Activated naive CD4-positive, alpha-beta T cell treated with anti-CD3 and anti-CD28 coated beads for 36 hours (primary cell): Measurements from ENCODE around the gene UCP2. TPM values are rescaled to one million over a fixed set of nuclear protein-coding genes. Genes with fewer than 3 reads are reported as not detected.
"Not testable (repeated sequence)": the region's sequence is repeated elsewhere in the genome, so short reads cannot be mapped to it uniquely, and the experiment has no call there.

Experiments
- CTCF ChIA-PET: fragments of 350-600 bp; sonication (Branson Sonifier 250); formaldehyde crosslinking; loops from one replicate; lab custom pipeline; 2021; ENCODE audit warnings: antibody characterized with exemption; lab: Charles Lee
- DNase-seq: peaks from one replicate; pipeline ENCODE4 v3.0.0-alpha.2; 2020
- H3K27ac Mint-ChIP-seq: one replicate; pipeline ENCODE4 v1.8.0; 2021; ENCODE audit warnings: mild to moderate bottlenecking, mixed read lengths
- H3K27me3 Mint-ChIP-seq: one replicate; pipeline ENCODE4 v1.8.0; 2021; ENCODE audit warnings: low read depth, mixed read lengths
- H3K36me3 Mint-ChIP-seq: one replicate; pipeline ENCODE4 v1.8.0; 2021; ENCODE audit warnings: low read depth, mixed read lengths
- H3K4me1 Mint-ChIP-seq: one replicate; pipeline ENCODE4 v1.8.0; 2021; ENCODE audit warnings: low read depth, mixed read lengths
- H3K4me3 Mint-ChIP-seq: one replicate; pipeline ENCODE4 v1.8.0; 2021; ENCODE audit warnings: mild to moderate bottlenecking, moderate library complexity, mixed read lengths
- H3K9me3 Mint-ChIP-seq: one replicate; pipeline ENCODE4 v1.8.0; 2021; ENCODE audit warnings: mixed read lengths
- intact Hi-C: fragments of 100-400 bp; cut with micrococcal nuclease; formaldehyde crosslinking; loops from one replicate; pipeline ENCODE4 v1.15.1; 2023
- total RNA-seq, 2 experiments: library from RNA; stranded (reverse); gene quantifications; one replicate each; pipeline ENCODE4 v1.2.3, GENCODE V29; 2021

UCP2 gene
- total RNA-seq, 2 experiments from 2014 or later = 149 to 157 TPM

DNA sequence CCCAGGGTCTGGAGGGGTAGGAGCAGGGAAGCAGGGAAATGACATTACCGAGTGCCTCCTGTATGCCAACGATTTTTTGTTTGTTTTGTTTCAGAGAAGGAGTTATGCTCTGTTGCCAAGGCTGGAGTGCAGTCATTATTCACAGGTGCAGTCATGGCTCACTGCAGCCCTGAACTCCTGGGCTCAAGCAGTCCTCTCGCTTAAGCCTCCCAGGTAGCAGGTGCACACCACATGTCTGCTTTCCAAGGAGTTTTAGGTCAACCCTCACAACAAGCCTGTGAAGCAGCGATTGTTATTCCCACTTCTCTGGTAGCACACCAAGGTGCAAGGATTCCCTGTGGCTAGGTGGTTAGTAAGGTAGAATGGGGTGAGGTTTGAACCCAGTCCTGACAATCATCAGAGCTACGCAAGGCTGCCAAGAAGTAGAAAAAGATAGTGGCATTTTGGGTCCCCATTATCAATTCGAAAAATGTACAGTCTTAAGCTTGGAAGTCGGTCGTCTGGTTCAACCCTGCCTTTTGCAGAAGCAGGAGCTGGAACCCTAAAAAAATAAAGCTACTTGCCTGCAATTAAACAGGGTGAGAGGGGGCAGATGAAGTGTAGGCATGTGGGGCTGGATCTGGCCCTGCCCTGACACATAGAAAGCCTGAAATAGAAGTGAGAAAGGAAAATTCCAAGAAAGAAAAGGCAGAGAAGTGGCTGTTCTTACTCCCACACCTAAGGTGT, 17.1 kb upstream of the UCP2 start:
- no peak for DNase-seq
- Mint-ChIP-seq H3K4me3 (no peak overlapping the region), H3K4me1 (peaks cover 51% of the 10 kb centered on the region), H3K9me3 (no peaks in the 10 kb centered on the region), H3K36me3 (no peaks in the 10 kb centered on the region), H3K27me3 (no peaks in the 10 kb centered on the region), H3K27ac (no peak overlapping the region)
- intact Hi-C loops = loop anchor here (5.0 kb wide), 1 partner anchor 493 kb away; the partner anchor contains the start of gene LIPT2
- CTCF ChIA-PET = interaction anchor here (0.6 to 1.3 kb wide), 2 partner anchors 19 to 23 kb away, joined by 3 to 5 read pairs; no protein-coding TSS in a partner anchor

DNA sequence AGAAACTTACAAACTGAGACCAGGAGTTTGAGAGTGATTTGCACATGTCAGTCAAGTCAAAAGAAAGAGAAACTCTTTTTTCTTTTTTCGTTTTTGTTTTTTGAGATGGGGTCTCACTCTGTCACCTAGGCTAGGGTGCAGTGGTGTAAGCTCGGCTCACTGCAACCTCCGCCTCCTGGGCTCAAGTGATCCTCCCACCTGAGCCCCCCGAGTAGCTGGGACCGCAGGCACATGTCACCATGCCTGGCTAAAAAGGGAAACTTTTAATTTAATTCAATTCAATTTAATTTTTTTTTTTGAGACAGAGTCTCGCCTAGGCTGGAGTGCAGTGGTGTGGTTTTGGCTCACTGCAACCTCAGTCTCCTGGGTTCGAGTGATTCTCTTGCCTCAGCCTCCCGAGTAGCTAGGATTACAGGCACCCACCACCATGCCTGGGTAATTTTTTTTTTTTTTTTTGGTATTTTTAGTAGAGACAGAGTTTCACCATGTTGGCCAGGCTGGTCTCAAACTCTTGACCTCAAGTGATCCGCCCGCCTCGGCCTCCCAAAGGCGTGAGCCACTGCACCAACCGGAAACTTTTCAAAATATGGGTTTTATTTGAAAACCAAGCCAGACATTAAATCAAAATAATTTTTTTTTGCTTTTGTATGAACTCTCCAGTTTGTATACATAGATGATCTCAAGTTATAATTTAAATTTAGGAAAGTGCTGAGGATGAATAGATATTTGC, 16.4 kb upstream of the UCP2 start:
- intact Hi-C loops = loop anchor here (5.0 kb wide), 1 partner anchor 493 kb away; the partner anchor contains the start of gene LIPT2
- no peaks in the 10 kb centered on the region for H3K36me3 Mint-ChIP-seq
- peaks cover 50% of the 10 kb centered on the region for H3K4me1 Mint-ChIP-seq
- CTCF ChIA-PET = interaction anchor here (0.6 to 0.7 kb wide), 3 partner anchors 9 to 35 kb away, joined by 3 to 5 read pairs (median 3); no protein-coding TSS in a partner anchor
- H3K27ac Mint-ChIP-seq = no peak overlapping the region
- H3K4me3 Mint-ChIP-seq = no peak overlapping the region
- no peak for DNase-seq
- H3K9me3 Mint-ChIP-seq = no peaks in the 10 kb centered on the region
- H3K27me3 Mint-ChIP-seq = no peaks in the 10 kb centered on the region

- Mint-ChIP-seq H3K27ac (no peak overlapping the region), H3K4me1 (peaks cover 51% of the 10 kb centered on the region), H3K4me3 (no peak overlapping the region), H3K9me3 (no peaks in the 10 kb centered on the region), H3K36me3 (no peaks in the 10 kb centered on the region), H3K27me3 (no peaks in the 10 kb centered on the region)
- intact Hi-C loops = loop anchor here (5.0 kb wide), 1 partner anchor 495 kb away; the partner anchor contains the start of gene LIPT2
- no peak for DNase-seq
- CTCF ChIA-PET = interaction anchor here (0.6 to 1.9 kb wide), 3 partner anchors 8 to 25 kb away, joined by 3 to 5 read pairs (median 3); no protein-coding TSS in a partner anchor
Measured at GRCh38 chr11:73997120-73997770, 14.6 kb upstream of the UCP2 start.

DNA sequence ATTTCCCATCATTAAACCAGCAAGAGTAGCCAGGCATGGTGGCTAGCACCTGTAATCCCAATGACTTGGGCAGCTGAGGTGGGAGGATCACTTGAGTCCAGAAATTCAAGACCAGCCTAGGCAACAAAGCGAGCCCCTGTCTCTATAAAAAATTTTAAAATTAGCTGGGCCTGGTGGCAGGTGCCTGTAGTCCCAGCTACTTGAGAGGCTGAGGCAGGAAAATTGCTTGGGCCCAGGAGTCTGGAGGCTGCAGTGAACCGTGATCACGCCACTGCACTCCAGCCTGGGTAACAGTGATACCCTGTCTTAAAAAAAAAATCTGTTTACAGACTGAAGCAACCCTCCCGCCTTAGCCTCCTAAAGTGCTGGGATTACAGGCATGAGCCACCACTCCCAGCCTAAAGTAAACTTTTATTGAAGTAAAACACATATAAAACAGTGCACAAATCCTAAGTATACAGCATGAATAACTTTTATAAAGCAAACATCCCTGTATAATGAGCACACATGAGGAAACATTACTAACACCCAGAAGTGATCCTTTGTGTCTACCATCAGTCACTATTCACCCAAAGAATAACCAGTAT, 13.6 kb upstream of the UCP2 start:
- intact Hi-C loops = loop anchor here (5.0 kb wide), 1 partner anchor 496 kb away; the partner anchor contains the start of gene LIPT2
- Mint-ChIP-seq H3K36me3 (no peaks in the 10 kb centered on the region), H3K9me3 (no peaks in the 10 kb centered on the region), H3K27ac (peak overlapping the region; percentile 85), H3K4me3 (peak overlapping the region; percentile 44), H3K4me1 (peaks cover 61% of the 10 kb centered on the region), H3K27me3 (no peaks in the 10 kb centered on the region)
- DNase-seq = no peak
- CTCF ChIA-PET = interaction anchor here (0.6 to 1.9 kb wide), 4 partner anchors 16 to 34 kb away, joined by 3 to 12 read pairs (median 4); no protein-coding TSS in a partner anchor

DNA sequence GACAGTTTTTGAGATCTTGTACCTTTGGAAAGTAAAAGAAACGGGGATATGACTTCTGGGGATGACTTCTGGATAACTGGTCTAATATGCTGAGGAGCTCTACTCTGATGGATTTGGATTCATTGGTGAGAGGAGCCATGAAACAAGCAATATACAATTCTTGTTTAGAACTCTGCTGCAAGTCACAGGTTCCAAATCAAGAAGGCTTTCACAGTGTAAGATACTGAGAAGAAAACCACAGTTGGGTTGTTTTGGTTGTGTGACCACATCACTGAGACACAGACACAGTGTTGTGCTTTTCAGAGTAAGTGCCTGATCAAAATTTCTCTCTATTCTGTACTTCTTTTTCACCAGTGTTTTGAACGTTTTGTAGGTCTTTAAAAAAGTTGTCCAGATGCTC, 13.1 kb upstream of the UCP2 start:
- intact Hi-C loops = loop anchor here (1.0 to 5.0 kb wide), 4 partner anchors 10 to 497 kb away; partner anchors contain the start of gene LIPT2
- Mint-ChIP-seq H3K4me3 (peak overlapping the region; percentile 44), H3K27ac (peak overlapping the region; percentile 85), H3K4me1 (peaks cover 65% of the 10 kb centered on the region), H3K27me3 (no peaks in the 10 kb centered on the region), H3K36me3 (no peaks in the 10 kb centered on the region), H3K9me3 (no peaks in the 10 kb centered on the region)
- peak; percentile 64 for DNase-seq
- CTCF ChIA-PET = interaction anchor here (0.7 to 1.9 kb wide), 4 partner anchors 16 to 35 kb away, joined by 3 to 12 read pairs (median 4); no protein-coding TSS in a partner anchor

GRCh38 chr11:73995247-73995646, 12.6 kb upstream of the UCP2 start:
- CTCF ChIA-PET = interaction anchor here (0.7 to 1.9 kb wide), 4 partner anchors 10 to 28 kb away, joined by 3 to 12 read pairs (median 4); no protein-coding TSS in a partner anchor
- Mint-ChIP-seq H3K27ac (peak overlapping the region; percentile 85), H3K36me3 (no peaks in the 10 kb centered on the region), H3K4me3 (peak overlapping the region; percentile 44), H3K4me1 (peaks cover 68% of the 10 kb centered on the region), H3K9me3 (no peaks in the 10 kb centered on the region), H3K27me3 (no peaks in the 10 kb centered on the region)
- intact Hi-C loops = loop anchor here (1.0 to 5.0 kb wide), 4 partner anchors 10 to 497 kb away; partner anchors contain the start of gene LIPT2
- DNase-seq = no peak

GRCh38 chr11:73991471-73992006, 8.9 kb upstream of the UCP2 start:
- Mint-ChIP-seq H3K4me3 (no peak overlapping the region), H3K27me3 (no peaks in the 10 kb centered on the region), H3K4me1 (peaks cover 45% of the 10 kb centered on the region), H3K27ac (peak overlapping the region; percentile 33), H3K36me3 (no peaks in the 10 kb centered on the region), H3K9me3 (no peaks in the 10 kb centered on the region)
- CTCF ChIA-PET = interaction anchor here (1.0 to 1.2 kb wide), 2 partner anchors 10 to 13 kb away, joined by 3 to 4 read pairs; no protein-coding TSS in a partner anchor
- intact Hi-C loops = no loop called here
- DNase-seq = no peak

DNA sequence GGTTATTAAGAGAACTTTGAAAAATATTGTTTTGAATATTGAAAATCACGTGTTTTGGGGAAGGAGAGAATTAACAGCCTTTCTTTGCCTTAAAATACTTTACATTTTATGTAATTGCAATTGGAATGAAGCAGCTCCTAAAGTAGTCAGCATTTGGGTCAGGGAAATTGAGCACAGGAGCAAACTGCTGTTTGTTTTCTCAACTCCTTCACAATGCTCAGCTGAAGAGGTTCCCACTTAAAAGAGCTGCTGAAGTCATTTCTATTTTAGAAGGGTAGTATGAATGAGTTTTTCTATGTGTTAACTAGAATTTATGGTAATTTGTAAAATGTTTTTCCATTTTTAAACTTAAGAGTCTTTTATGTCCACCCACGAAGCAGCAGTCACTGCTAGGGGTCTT, 8.1 kb upstream of the UCP2 start:
- intact Hi-C loops = no loop called here
- no peak overlapping the region for H3K27ac Mint-ChIP-seq
- H3K27me3 Mint-ChIP-seq = no peaks in the 10 kb centered on the region
- CTCF ChIA-PET = interaction anchor here (1.2 kb wide), 1 partner anchor 14 kb away, joined by 3 read pairs; no protein-coding TSS in a partner anchor
- DNase-seq = no peak
- H3K4me3 Mint-ChIP-seq = no peak overlapping the region
- H3K9me3 Mint-ChIP-seq = no peaks in the 10 kb centered on the region
- no peaks in the 10 kb centered on the region for H3K36me3 Mint-ChIP-seq
- peaks cover 42% of the 10 kb centered on the region for H3K4me1 Mint-ChIP-seq

GRCh38 chr11:73989156-73989555, 6.5 kb upstream of the UCP2 start:
- no peaks in the 10 kb centered on the region for H3K36me3 Mint-ChIP-seq
- H3K4me1 Mint-ChIP-seq = peaks cover 37% of the 10 kb centered on the region
- H3K27me3 Mint-ChIP-seq = no peaks in the 10 kb centered on the region
- no peak overlapping the region for H3K4me3 Mint-ChIP-seq
- no peak overlapping the region for H3K27ac Mint-ChIP-seq
- no peak for DNase-seq
- H3K9me3 Mint-ChIP-seq = no peaks in the 10 kb centered on the region
- intact Hi-C loops = no loop called here
- CTCF ChIA-PET = no interaction called here

DNA sequence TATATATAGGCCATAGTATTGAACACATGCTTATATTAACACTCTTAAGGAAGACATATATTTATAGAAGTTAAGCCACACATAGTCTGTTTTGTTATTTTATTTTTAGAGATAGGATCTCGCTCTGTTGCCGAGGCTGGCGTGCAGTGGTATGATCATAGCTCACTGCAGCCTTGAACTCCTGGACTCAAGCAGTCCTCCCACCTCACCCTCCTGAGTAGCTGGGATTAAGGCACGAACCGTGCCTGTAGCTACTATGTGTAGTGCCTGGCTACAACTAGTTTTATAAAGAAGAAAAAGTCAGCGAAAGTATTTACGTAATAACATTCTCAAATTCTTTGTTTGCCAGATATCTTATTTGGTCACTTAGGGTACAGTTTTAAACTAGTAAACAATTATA, 5.6 kb upstream of the UCP2 start:
- no peak for DNase-seq
- Mint-ChIP-seq H3K9me3 (no peaks in the 10 kb centered on the region), H3K4me1 (peaks cover 40% of the 10 kb centered on the region), H3K27ac (no peak overlapping the region), H3K36me3 (no peaks in the 10 kb centered on the region), H3K4me3 (no peak overlapping the region), H3K27me3 (no peaks in the 10 kb centered on the region)
- CTCF ChIA-PET = no interaction called here
- intact Hi-C loops = no loop called here

GRCh38 chr11:73985661-73986060, 3.0 kb upstream of the UCP2 start:
- H3K27ac Mint-ChIP-seq, intact Hi-C loops, H3K9me3 Mint-ChIP-seq, H3K4me3 Mint-ChIP-seq, H3K27me3 Mint-ChIP-seq, DNase-seq, CTCF ChIA-PET: not testable (repeated sequence)
- Mint-ChIP-seq H3K4me1 (peaks cover 25% of the 10 kb centered on the region), H3K36me3 (peaks cover 15% of the 10 kb centered on the region)
